GM18873 (cell line): ENCODE measurements around the gene POLK.
"Not testable (repeated sequence)": the region's sequence is repeated elsewhere in the genome, so short reads cannot be mapped to it uniquely, and the experiment has no call there.

Experiments used
- ATAC-seq: cut with Tn5 transposase; IDR thresholded peaks from one replicate; pipeline ENCODE4 v1.9.1; 2021; ENCODE audit warnings: mild to moderate bottlenecking, moderate library complexity, moderate number of reproducible peaks; ENCODE audit not compliant: unreplicated experiment, low FRiP score

POLK gene

DNA sequence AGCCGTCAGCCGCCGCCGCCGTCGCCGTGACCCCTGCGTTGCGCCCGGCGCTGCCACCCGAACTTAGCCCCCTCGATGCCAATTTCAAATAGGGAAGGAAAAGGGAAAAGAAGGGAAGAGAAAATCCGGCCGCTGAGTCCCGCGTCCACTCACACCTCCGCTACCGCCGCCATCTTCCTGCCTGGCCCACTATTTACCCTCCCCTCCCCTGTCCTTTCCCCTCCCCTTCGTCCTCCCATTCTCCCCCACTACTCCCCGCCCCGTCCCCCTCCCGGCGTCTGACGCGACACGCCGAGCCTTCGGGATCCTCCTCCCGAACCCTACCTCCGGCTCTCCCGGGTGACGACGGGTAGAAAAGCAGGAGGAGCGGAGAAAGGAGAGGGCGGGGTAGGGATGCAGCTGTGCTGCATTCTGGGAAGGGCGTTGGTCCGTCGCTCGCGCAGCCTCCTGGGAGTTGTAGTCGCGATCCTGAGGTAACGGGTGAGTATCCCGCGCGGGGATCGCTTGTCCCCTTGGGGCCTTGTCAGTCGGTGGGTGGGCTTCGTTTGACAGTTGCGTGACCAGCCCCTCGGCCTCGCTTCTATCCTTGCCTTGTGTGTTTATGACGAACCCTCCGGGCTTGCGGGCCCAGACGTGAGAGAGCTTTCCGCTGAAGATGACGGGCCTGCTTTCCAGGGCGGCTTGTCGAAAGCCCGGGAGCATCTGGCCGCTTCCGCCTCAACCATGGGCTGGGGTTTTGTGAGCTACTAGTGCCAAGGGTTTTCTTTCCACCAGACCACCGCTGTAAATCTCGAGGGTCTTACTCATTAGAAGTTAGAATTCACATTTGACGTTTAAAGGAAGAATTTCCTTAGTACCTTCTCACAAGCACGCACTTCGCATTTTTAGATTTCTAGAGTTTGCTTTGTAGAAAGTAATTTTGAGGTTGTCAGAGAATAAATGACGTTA is at the start of gene POLK, which contains the start of gene CERT1:
Gene POLK, plus strand, starts transcription at position 457 of the 948 bp plus-strand sequence.
Gene CERT1, minus strand, starts transcription at position 195 of the 948 bp plus-strand sequence. CDS start 422 bp downstream, outside the sequence.
- ATAC-seq = peak; percentile 87

DNA sequence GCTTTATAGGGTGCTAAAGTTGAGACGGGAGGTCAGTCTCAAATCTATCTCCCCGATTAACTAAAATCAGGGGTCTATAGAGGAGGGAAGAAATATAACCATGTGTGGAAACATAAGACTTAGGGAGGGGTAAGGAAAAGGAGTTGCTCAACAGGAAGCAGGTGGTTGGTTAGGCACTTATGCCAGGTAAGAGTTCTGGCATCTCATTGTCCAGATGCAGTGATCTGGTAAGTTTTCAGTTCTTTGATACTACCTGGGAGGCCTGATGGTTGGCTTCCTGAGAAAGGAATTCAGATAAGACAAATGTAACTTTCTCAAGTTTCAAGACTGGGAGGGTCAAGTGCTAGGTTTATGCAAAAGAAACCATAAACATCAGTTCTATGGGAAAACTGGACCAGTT is 48.0 kb upstream of the POLK start:
- no peak for ATAC-seq

DNA sequence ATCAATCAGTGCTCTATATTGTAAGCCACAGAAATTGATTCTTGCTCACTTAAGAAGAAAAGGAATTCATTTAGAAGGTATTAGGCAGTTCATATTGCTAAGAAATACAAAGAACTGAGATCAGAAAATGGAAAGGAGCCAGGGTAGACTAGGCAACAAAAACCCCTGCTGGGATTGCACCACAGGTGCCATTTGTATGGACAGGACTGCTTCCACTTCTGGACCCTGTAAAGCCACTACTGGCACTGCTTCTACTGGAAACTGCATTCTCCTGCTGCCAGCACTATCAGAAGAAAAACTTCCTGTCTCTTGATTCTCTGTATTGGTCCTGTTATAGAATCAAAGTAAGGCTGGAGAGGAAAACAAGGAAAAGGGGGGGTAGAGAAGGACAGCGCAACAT is 46.2 kb upstream of the POLK start:
- no peak for ATAC-seq

DNA sequence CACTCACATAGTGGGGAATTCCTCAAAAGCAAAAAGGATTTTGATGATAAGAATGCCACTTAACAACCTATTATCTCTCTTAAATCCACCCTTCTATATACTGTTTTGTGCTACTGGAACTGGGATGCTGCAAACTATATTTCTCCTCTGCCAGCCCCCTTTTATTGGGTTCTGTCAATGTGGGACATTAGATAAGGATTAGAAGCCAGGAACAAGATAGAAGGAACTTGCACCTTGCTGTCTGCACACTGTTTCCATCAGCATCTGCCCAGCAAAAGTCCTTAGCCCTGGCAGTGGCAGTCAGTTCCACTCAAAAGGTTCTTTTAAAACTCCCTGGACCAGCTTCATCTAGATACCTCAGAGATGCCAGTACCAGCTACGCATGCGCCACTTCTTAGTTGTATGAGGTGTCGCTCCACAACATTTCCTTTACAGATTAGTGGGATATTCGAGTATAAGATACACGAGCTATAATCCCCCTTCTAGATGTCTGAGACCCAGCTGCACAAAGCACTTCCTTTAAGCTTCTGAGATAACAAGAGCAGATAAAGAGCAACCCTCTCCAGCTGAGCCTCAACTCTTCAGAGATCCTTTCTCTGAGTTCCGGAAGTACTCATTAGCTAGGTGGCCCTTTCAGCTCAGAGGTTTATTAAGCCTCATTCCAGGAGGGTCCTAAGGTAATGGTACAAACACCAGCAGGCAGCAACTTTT is 45.5 kb upstream of the POLK start:
- ATAC-seq = no peak

DNA sequence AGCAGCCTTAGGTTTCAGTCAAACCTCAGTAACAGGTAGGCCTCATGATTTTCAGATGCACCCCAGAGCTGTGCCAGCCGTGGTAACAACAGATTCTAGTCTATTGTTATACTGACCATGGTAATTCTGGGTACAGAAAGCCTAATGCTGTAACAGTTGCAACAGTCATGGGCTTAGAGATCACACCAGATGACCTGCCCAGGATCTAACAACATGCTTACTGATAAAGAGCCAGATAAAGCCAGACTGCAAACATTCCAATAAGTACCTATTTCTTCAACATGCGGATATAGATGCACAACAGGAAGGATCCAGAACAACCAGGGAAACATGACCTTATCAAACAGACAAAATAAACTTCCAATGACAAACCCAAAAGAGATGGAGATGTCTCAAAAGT is 43.1 kb upstream of the POLK start:
- ATAC-seq = no peak

DNA sequence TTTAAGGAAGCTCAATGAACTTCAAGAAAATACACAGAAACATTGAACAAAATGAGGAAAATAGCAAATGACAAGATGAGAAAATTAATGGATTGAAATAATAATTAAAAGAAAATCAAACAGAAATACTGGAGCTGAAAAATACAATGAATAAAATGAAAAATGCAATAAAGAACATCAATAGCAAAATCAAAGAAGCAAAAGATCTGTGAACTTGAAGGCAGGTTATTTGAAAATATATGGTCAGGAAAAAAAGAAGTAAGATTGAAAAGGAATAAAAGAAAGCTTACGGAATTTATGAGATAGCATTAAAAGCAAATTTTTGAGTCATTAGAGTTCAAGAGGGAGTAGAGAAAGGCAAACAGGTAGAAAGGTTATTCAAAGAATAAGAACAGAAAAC is 42.7 kb upstream of the POLK start:
- ATAC-seq = no peak

DNA sequence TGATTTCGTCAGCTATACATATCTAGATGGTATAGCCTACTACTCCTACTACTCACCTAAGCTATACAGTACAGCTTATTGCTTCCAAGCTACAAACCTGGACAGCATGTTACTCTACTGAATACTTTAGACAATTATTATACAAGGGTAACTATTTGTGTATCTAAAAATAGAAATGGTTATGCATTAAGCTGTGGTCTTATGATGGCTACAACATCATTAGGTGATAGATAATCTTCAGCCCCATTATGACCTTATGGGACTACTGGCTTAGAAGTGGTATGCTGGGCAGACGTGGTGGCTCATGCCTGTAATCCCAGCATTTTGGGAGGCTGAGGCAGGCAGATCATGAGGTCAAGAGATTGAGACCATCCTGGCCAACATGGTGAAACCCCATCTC is 40.5 kb upstream of the POLK start:
- ATAC-seq = no peak

DNA sequence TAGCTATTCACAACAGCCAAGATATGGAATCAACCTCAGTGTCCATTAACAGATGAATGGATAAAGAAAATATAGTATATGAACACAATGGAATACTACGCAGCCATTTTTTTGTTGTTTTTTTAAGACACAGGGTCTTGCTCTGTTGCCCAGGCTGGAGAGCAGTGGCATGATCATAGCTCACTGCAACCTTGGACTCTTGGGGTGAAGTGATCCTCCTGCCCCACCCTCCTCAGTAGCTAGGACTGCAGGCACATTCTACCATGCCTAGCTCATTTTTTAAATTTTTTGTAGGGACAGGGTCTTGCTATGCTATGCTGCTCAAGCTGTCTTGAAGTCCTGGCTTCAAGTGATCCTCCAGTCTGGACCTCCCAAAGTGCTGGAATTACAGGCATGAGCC is 38.7 kb upstream of the POLK start:
- ATAC-seq = no peak

DNA sequence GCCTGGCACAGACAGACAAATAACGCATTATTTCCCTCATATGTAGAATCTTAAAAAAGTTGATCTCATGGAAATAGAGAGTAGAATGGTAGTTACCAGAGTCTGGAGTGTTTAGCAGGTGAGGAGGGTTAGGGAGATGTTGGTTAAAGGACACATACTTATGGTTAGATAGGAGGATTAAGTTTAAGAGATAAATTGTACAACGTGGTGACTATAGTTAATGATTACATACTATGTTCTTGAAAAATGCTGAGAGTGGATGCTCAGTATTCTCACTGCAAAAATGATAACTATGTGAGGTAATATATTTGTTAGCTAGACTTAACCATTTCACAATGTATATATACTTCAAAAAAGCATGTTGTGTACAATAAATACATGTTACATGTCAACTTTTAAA is 38.2 kb upstream of the POLK start:
- no peak for ATAC-seq

DNA sequence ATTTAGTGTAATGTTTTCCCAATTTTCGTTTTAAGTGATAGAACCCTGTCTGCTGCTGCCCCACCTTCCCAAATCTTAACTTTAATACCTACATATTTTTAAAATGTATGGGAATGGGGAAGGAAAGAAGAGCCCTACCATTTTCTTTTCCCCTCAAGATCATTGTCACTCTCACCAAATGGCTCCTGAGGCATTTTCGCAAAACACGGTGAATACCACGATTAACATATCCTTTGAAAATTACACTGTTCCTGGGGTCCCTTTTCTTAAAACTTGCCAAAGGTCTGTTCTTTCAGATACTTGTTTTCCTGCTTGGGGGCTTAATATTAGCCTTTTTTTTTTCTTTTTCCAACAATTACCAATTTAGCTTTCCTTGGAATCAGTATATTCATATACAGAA is 36.3 kb upstream of the POLK start:
- ATAC-seq = no peak

DNA sequence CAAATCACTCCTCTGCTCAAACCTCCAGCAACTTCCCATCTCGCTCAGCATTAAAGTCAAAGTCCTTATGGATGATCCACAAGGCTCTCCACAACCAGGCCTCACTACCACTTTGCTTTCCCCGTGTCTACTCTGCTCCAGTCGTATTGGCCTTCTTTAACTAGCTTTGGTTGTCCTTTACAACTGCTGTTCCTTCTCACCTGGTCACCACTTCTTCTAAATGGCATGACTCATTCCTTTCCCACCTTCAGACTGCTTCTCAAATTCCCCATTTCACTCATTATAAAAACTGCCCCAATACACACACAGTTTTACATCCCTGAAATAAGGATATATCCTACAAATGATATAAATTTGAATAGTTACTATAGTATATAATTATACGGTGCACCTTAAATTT is 30.7 kb upstream of the POLK start:
- no peak for ATAC-seq

DNA sequence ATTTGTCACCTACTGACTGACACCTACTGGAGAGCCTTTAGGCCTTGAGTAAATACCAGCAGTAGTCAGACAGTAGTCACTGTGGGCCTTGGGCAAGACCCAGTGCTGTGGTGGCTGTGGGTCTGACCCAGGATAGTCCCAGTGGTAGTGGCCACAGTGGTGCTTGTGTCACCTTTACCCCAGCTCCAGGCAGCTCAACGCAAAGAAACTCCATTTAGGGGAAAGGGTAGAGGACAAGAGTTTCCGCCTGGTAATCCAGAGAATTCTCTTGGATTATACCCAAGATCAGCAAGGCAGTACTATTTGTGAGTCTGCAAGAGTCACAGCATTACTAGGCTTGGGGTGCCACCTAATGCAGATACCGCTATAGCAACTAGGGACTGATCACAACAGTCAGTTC is 29.2 kb upstream of the POLK start:
- no peak for ATAC-seq

DNA sequence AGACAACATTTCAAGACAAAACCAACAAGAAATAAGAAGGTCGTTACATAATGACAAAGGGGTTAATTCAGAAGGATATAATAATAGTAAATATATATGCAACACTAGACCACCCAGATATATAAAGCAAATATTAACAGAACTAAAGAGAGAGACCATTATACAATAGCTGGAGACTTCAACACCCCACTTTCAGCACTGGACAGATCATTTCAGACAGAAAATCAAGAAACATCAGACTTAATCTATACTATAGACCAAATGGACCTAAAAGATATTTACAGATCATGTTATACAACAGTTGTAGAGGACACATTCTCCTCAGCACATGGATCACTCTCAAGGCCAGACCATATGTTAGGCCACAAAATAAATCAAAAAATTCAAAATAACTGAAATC is 27.1 kb upstream of the POLK start:
- no peak for ATAC-seq

DNA sequence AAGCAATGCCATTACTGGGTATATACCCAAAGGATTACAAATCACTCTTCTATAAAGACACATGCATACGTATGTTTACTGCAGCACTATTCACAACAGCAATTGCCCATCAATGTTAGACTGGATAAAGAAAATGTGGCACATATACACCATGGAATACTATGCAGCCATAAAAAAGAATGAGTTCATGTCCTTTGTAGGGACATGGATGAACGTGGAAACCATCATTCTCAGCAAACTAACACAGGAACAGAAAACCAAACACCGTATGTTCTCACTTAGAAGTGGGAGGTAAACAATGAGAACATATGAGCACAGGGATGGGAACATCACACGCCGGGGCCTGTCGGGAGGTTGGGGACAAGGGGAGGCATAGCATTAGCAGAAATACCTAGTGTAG is 21.8 kb upstream of the POLK start:
- not testable (repeated sequence) for ATAC-seq

DNA sequence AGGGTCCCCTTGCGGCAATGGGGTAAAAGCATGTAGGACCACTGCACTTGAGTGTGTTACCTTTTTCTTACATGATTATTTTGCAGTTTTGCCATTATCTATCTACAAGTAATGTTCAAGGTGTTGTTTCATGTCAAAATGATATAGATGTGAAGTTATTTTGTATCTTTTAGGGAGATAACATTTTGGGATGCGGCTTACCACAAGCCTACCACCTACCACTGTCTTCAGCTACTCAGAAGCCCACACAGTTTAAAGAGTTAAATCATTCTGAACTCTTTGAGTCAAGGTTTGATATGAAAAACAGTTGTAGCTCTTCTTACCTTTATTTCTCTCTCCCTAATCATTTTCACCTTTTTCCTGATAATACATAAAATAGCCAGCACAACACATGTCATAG is 20.1 kb upstream of the POLK start:
- ATAC-seq = no peak

DNA sequence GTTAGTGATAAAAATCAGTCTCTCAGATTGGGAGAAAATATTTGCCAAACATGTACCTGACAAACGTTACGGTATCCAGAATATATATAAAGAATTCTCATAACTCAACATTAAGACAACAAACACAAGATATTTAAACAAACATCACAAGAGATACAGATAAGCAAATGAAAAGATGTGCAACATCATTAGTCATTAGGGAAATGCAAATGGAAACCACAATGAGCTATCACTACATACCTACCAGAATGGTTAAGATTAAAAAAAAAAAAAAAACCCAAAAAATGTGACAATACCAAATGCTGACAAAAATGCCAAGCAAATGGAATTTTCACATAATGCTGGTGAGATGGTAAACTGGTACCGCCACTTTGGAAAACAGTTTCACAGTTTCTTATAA is 15.7 kb upstream of the POLK start:
- ATAC-seq = no peak

DNA sequence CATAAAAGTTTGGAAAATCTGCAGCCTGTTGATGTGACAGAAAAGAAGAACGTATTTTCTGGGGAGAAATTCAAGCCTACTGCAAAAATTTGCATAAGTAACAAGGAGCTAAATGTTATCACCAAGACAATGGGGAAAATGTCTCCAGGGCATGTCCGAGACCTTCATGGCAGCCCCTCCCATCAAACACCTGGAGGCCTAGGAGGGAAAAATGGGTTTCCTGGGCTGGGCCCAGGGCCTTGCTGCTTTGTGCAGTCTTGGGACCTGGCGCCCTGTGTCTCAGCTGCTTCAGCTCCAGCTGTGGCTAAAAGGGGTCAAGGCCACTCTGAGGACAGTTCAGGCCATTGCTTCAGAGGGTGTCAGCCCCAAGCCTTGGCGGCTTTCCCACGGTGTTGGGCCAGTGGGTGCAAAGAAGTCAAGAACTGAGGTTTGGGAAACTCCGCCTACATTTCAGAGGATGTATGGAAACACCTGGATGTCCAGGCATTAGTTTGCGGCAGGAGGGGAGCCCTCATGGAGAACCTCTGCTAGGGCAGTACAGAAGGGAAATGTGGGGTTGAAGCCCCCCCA is 13.4 kb upstream of the POLK start:
- no peak for ATAC-seq

DNA sequence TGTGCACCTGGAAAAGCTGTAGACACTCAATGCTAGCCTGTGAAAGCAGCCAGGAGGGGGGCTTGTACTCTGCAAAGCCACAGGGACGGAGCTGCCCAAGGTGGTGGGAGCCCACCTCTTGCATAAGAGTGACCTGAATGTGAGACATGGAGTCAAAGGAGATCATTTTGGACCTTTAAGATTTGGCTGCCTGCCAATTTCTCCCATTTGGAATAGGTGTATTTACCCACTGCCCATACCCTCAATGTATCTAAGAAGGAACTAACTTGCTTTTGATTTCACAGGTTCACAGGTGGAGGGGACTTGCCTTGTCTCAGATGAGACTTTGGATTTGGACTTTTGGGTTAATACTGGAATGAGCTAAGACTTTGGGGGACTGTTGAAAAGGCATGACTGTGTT is 12.8 kb upstream of the POLK start:
- ATAC-seq = not testable (repeated sequence)

DNA sequence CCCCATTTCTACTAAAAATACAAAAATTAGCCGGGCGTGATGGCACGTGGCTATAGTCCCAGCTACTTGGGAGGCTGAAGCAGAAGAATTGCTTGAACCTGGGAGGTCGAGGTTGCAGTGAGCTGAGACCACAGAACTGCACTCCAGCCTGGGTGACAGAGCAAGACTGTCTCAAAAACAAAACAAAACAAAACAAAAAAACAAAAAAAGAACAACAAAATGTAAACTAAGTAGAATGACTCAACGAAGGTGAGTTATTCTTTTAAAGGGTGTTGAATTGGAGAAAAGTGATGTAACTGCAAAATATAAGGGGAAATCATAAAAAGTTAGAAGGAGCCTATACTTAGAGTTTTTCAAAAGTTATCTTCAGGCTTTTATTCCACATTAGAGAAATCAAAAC is 6.6 kb upstream of the POLK start:
- ATAC-seq = not testable (repeated sequence)

DNA sequence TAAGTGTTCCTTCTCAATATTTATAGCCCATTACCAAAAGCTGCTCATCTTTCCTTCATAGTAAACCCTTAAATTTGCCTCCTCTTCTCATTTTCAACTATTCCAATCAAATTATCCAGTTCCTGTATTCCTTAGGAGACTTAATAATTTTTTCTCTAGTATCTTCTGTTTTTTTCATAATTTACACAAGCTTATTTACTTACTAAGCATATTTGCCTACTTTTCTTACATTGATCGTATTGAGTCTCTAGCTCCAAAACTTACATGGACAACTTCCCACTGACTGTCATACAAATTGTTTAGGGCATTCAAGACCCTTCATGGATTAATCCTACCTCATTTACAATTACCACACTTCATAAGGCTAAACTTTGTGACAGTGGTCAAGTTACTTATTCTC is 3.9 kb upstream of the POLK start:
- ATAC-seq = no peak

DNA sequence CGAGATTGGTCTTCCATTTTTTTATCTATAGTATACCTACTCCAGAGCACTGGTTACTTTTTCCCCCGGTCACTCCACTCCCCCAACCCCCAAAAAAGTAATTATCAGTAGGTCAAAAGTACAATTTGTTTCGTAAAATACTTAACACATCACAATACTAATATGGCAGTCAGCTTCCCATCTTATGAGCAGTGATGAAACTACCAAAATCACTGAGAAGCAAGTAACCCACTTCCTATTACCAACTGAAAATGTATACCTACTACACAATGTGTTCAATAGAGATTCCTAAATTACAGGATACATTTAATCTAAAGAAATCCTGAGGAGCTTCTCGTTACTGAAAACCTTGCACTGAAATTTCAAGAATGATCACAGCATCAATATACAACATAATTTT is 2.1 kb upstream of the POLK start:
- no peak for ATAC-seq
